Activated T-helper 2 cell treated with anti-CD3 and anti-CD28 coated beads, Interferon-gamma antibody, Interleukin-2, Interleukin-4, amounts not matched to agents 10 μg/mL and 5 μg/mL and 100 μg/mL, durations not matched to agents 14 hours and 24 hours and 36 hours (primary cell): ENCODE measurements around the gene LRRC2. TPM values are rescaled to one million over a fixed set of nuclear protein-coding genes. Genes with fewer than 3 reads are reported as not detected.
"Not testable (repeated sequence)": the region's sequence is repeated elsewhere in the genome, so short reads cannot be mapped to it uniquely, and the experiment has no call there.

Experiments used
- DNase-seq: peaks from one replicate; pipeline ENCODE4 v3.0.0; 2021; ENCODE audit warnings: low spot score
- H3K27ac Mint-ChIP-seq: one replicate; pipeline ENCODE4 v1.8.0; 2021; ENCODE audit warnings: mixed read lengths
- H3K27me3 Mint-ChIP-seq: one replicate; pipeline ENCODE4 v1.8.0; 2021; ENCODE audit warnings: low read depth, mixed read lengths
- H3K36me3 Mint-ChIP-seq: one replicate; pipeline ENCODE4 v1.8.0; 2021; ENCODE audit warnings: low read depth, mixed read lengths
- H3K4me1 Mint-ChIP-seq: one replicate; pipeline ENCODE4 v1.8.0; 2021; ENCODE audit warnings: low read depth, mixed read lengths
- H3K4me3 Mint-ChIP-seq: one replicate; pipeline ENCODE4 v1.8.0; 2021; ENCODE audit warnings: low read depth, mild to moderate bottlenecking, moderate library complexity, mixed read lengths
- H3K9me3 Mint-ChIP-seq: one replicate; pipeline ENCODE4 v1.8.0; 2021; ENCODE audit warnings: mixed read lengths
- intact Hi-C: fragments of 100-400 bp; cut with micrococcal nuclease; formaldehyde crosslinking; loops from one replicate; pipeline ENCODE4 v1.15.1; 2023
- total RNA-seq: library from RNA; stranded (reverse); gene quantifications from 2 replicates; pipeline ENCODE4 v1.2.3, GENCODE V29; 2022

LRRC2 gene
- total RNA-seq, 1 donor from 2014 or later, result not detected

DNA sequence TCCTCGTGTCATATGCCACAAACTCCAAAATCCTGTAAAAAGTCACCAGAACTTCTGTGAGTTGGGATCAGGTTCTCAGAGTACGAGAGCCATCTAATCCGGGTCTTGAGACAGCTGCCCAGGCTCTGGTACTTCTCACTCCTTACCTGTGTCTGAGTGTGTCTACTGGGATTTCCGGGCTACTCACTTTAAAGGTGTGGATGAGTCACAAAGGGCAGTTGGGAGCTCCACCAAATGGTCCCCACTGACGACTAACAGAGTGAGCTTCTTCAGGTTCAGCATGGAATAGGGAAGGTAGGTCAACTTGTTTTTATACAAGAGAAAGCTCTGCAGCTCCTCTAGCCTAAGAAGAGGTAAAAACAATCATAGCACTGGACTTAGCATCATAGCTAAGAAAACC lies 38.9 kb downstream of the LRRC2 start:
- no peak for DNase-seq
- Mint-ChIP-seq H3K9me3 (no peaks in the 10 kb centered on the region), H3K36me3 (no peaks in the 10 kb centered on the region), H3K27ac (no peak overlapping the region), H3K4me1 (no peaks in the 10 kb centered on the region), H3K27me3 (peaks cover 28% of the 10 kb centered on the region), H3K4me3 (no peak overlapping the region)
- intact Hi-C loops, result no loop called here

DNA sequence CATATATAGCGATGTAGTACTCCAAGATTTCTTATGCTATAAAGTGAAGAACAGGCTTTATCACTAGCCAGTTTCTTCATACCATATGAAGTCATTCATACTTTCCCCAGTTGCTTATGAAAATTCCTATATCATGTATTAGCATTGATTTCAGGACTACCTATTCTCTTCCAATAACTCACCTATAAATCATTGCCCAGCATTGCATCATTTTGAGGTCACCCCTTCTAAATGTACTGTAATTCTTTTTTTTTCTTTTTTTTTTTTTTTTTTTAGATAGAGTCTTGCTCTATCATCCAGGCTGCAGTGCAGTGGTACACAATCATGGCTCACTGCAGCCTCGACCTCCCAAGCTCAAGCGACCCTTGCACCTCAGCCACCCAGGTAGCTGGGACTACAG lies 41.3 kb downstream of the LRRC2 start:
- no peaks in the 10 kb centered on the region for H3K9me3 Mint-ChIP-seq
- no peak overlapping the region for H3K27ac Mint-ChIP-seq
- peaks cover 22% of the 10 kb centered on the region for H3K27me3 Mint-ChIP-seq
- no peaks in the 10 kb centered on the region for H3K36me3 Mint-ChIP-seq
- H3K4me1 Mint-ChIP-seq, result no peaks in the 10 kb centered on the region
- no peak overlapping the region for H3K4me3 Mint-ChIP-seq
- intact Hi-C loops, result no loop called here
- DNase-seq, result no peak

DNA sequence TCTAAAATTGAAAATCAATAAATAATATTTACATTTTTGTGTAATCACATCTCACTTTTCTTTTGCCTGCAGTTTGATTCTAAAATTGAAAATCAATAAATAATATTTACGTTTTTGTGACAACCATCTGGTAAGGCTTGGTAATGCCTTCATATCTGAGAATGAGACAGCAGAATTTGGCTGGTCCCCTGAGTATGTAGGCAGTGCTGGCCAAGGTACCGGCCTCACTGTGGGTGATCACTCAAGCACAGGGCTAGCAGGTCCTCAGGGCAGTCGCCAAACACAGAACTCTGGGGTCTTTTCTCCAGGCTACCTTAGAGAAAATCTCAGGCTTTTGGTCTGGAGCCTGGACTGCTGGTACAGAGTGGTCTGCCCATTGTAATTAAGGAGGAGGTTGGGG lies 42.1 kb downstream of the LRRC2 start:
- Mint-ChIP-seq H3K4me3 (no peak overlapping the region), H3K4me1 (no peaks in the 10 kb centered on the region), H3K36me3 (no peaks in the 10 kb centered on the region), H3K27me3 (peaks cover 22% of the 10 kb centered on the region), H3K9me3 (no peaks in the 10 kb centered on the region), H3K27ac (no peak overlapping the region)
- no peak for DNase-seq
- intact Hi-C loops, result no loop called here

GRCh38 chr3:46523556-46523955 lies 42.5 kb downstream of the LRRC2 start:
- H3K9me3 Mint-ChIP-seq, result no peaks in the 10 kb centered on the region

GRCh38 chr3:46522201-46522600 lies 43.9 kb downstream of the LRRC2 start:
- H3K4me3 Mint-ChIP-seq, H3K36me3 Mint-ChIP-seq, H3K27ac Mint-ChIP-seq, H3K4me1 Mint-ChIP-seq, intact Hi-C loops, DNase-seq, H3K9me3 Mint-ChIP-seq: not testable (repeated sequence)
- peaks cover 22% of the 10 kb centered on the region for H3K27me3 Mint-ChIP-seq

More at GRCh38 chr3:46523556-46523955, 42.5 kb downstream of the LRRC2 start:
- Mint-ChIP-seq H3K27me3 (peaks cover 22% of the 10 kb centered on the region), H3K4me3 (no peak overlapping the region), H3K4me1 (no peaks in the 10 kb centered on the region), H3K36me3 (no peaks in the 10 kb centered on the region), H3K27ac (no peak overlapping the region)
- no peak for DNase-seq
- intact Hi-C loops, result no loop called here

GRCh38 chr3:46521096-46521495 lies 45.0 kb downstream of the LRRC2 start:
- intact Hi-C loops, result no loop called here
- no peak for DNase-seq
- Mint-ChIP-seq H3K4me3 (no peak overlapping the region), H3K36me3 (no peaks in the 10 kb centered on the region), H3K9me3 (no peaks in the 10 kb centered on the region), H3K27me3 (peaks cover 21% of the 10 kb centered on the region), H3K4me1 (peaks cover 3% of the 10 kb centered on the region), H3K27ac (no peak overlapping the region)

DNA sequence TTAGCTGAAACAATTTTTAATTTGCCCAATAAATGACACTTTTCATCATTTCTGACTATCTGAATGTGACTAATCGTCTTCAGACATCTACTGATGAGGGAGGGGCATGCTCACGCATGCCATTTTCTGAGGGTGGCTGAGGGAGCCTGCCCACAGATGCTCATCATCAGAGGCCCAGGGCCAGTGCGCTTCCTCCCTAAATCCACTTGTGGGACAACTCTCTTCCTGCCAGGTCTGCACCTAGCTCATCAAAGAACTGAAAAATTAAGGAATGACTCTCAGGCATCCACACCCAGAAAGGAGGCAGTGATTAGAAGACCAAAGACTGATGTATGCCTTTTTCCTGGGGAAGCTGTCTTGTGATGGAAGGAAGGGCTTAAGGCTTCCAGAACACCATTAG lies 45.6 kb downstream of the LRRC2 start:
- no peak for DNase-seq
- no peak overlapping the region for H3K4me3 Mint-ChIP-seq
- H3K27ac Mint-ChIP-seq, result no peak overlapping the region
- intact Hi-C loops, result no loop called here
- H3K27me3 Mint-ChIP-seq, result peaks cover 21% of the 10 kb centered on the region
- no peaks in the 10 kb centered on the region for H3K36me3 Mint-ChIP-seq
- peaks cover 3% of the 10 kb centered on the region for H3K4me1 Mint-ChIP-seq
- no peaks in the 10 kb centered on the region for H3K9me3 Mint-ChIP-seq

DNA sequence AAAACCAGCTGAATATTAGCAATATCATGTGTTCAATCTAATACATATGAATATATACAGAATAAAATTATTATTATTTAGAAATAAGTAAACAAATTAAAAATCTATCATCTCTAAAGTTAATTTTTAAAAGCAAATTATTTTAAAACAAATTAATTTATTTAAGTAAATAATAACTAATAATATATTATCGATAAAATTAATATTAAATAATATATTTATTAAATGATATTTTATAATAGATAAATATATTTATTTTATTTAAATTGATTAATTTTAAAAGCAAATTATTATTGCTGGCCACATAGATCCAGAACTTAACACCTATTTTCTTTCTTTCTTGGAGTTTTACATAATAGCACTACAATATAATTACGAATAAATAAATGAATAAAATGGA lies 46.1 kb downstream of the LRRC2 start:
- no peak overlapping the region for H3K4me3 Mint-ChIP-seq
- no peak for DNase-seq
- H3K36me3 Mint-ChIP-seq, result no peaks in the 10 kb centered on the region
- H3K27ac Mint-ChIP-seq, result no peak overlapping the region
- no peaks in the 10 kb centered on the region for H3K9me3 Mint-ChIP-seq
- peaks cover 18% of the 10 kb centered on the region for H3K27me3 Mint-ChIP-seq
- peaks cover 3% of the 10 kb centered on the region for H3K4me1 Mint-ChIP-seq
- intact Hi-C loops, result no loop called here

DNA sequence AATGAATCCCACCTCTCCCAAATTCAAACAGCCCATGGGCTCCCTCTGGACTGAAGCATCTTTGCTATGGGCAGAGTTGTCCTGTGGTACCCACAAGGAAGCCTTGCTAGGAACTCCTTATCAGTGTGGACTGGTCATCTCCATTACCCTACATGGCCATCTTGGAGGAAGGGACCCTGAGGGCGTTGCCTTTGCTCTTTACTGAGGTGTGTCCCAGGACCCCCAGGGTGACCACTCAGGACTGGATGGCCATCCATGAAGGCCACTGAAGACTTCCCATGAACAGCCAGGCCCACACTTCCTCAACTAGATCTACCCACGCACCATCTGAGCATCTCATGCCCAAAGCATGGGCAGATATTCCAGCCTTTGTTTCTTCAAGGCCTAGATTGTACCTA lies 48.3 kb downstream of the LRRC2 start:
- Mint-ChIP-seq H3K4me3 (no peak overlapping the region), H3K27ac (no peak overlapping the region)

DNA sequence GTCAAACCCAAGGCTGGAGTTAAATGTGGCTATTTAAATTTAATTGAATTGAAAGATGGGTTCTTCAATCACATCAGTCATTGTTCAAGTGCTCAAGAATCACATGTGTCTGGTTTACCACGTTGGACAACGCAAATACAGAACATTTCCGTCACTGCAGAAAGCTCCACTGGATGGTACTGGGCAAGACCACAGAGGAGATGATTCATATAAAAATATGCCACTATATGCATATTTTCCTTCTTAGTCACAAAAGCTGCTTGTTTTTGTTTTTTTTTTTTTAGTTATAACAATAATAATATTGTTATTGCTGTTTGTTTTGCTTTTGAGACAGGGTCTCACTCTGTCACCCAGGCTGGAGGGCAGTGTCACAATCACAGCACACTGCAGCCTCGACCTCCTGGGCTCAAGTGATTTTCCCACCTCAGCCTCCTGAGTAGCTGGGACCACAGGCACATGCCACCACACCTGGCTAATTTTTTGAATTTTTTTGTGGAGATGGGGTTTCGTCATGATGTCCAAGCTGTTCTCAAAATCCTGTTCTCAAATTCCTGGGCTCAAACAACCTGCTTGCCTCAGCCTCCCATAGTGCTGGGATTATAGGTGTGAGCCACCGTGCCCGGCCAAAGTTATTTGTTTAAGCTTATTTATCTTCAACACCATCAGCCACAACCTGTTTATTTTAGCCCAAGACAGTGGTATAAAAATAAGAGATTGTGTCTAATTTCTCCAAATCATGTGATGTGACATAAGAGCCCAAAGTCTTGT lies 48.9 kb downstream of the LRRC2 start:
- no peaks in the 10 kb centered on the region for H3K9me3 Mint-ChIP-seq
- intact Hi-C loops, result no loop called here
- no peak overlapping the region for H3K27ac Mint-ChIP-seq
- DNase-seq, result no peak
- no peaks in the 10 kb centered on the region for H3K36me3 Mint-ChIP-seq
- peaks cover 3% of the 10 kb centered on the region for H3K4me1 Mint-ChIP-seq
- H3K27me3 Mint-ChIP-seq, result peaks cover 22% of the 10 kb centered on the region
- no peak overlapping the region for H3K4me3 Mint-ChIP-seq

More for the DNA sequence above, 48.3 kb downstream of the LRRC2 start:
- H3K36me3 Mint-ChIP-seq, result no peaks in the 10 kb centered on the region
- H3K27me3 Mint-ChIP-seq, result peaks cover 21% of the 10 kb centered on the region
- H3K9me3 Mint-ChIP-seq, result no peaks in the 10 kb centered on the region
- H3K4me1 Mint-ChIP-seq, result peaks cover 3% of the 10 kb centered on the region
- no peak for DNase-seq
- intact Hi-C loops, result no loop called here

DNA sequence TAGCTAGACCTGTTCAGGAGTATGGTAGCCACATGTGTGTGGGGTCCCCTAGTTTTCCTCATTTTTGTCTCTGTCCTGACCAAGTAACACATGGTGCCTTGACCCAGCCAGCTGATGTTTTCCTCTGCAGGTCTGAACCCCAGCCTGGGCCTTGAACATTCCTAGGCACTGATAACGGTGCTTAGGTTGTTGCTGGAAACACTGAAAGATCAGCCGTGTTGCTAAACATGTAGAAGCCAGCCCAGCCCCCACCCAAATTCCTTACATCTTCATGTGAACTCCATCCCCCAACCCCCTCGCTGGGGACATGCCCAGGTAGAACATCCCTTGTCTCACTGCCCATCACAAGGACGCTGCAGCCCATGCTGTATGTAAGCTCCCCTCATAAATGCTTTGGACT lies 49.6 kb downstream of the LRRC2 start:
- no peak for DNase-seq
- Mint-ChIP-seq H3K27ac (no peak overlapping the region), H3K4me1 (peaks cover 3% of the 10 kb centered on the region), H3K9me3 (no peaks in the 10 kb centered on the region), H3K4me3 (no peak overlapping the region), H3K27me3 (peaks cover 19% of the 10 kb centered on the region), H3K36me3 (no peaks in the 10 kb centered on the region)
- intact Hi-C loops, result no loop called here

GRCh38 chr3:46512191-46512749 lies 53.8 kb downstream of the LRRC2 start:
- DNase-seq, result no peak
- H3K27ac Mint-ChIP-seq, result no peak overlapping the region
- no peaks in the 10 kb centered on the region for H3K9me3 Mint-ChIP-seq
- H3K27me3 Mint-ChIP-seq, result peaks cover 34% of the 10 kb centered on the region
- intact Hi-C loops, result no loop called here
- H3K36me3 Mint-ChIP-seq, result no peaks in the 10 kb centered on the region
- H3K4me1 Mint-ChIP-seq, result peaks cover 3% of the 10 kb centered on the region
- H3K4me3 Mint-ChIP-seq, result no peak overlapping the region

- Mint-ChIP-seq H3K27ac (no peak overlapping the region), H3K4me3 (no peak overlapping the region), H3K36me3 (no peaks in the 10 kb centered on the region), H3K9me3 (no peaks in the 10 kb centered on the region), H3K4me1 (peaks cover 8% of the 10 kb centered on the region), H3K27me3 (peaks cover 39% of the 10 kb centered on the region)
- intact Hi-C loops, result no loop called here
- DNase-seq, result no peak
Observed at GRCh38 chr3:46509661-46510187, 56.4 kb downstream of the LRRC2 start.
